Natural killer cell (primary cell): ENCODE data around the gene PRSS58. TPM values are rescaled to one million over a fixed set of nuclear protein-coding genes. Genes with fewer than 3 reads are reported as not detected.

Experiments
- ATAC-seq, 3 donors: fragments of 150-1000 bp in 2 of 3; fragments of 200-7000 bp in 1 of 3; cut with Tn5 transposase; 1 replicate in 1 of 3; 2 replicates in 2 of 3; pipeline ENCODE4 v1.10.0; 2021; ENCODE audit warnings: mild to moderate bottlenecking in 2 of 3, moderate library complexity in 2 of 3
- DNase-seq, 2 donors: peaks; one replicate each; pipeline versions ENCODE4 v3.0.0 to v3.0.0-alpha.2; 2013 to 2021; ENCODE audit warnings: mixed read lengths in 1 of 2
- H3K27ac ChIP-seq: one replicate; pipeline ENCODE4 v1.5.1; 2013; ENCODE audit warnings: mild to moderate bottlenecking, low read length
- H3K27me3 ChIP-seq: one replicate; pipeline ENCODE4 v1.6.1; 2013; ENCODE audit warnings: low read length; ENCODE audit not compliant: control insufficient read depth, insufficient read depth
- H3K36me3 ChIP-seq: one replicate; pipeline ENCODE4 v1.6.1; 2013; ENCODE audit warnings: low read length; ENCODE audit not compliant: control insufficient read depth, insufficient read depth
- H3K4me1 ChIP-seq: one replicate; pipeline ENCODE4 v1.6.1; 2013; ENCODE audit warnings: low read length; ENCODE audit not compliant: control insufficient read depth, insufficient read depth
- H3K4me3 ChIP-seq: one replicate; pipeline ENCODE4 v1.5.1; 2013; ENCODE audit warnings: low read length
- H3K9me3 ChIP-seq: one replicate; pipeline ENCODE4 v1.6.1; 2013; ENCODE audit warnings: low read length; ENCODE audit not compliant: control insufficient read depth, insufficient read depth
- H3K27ac Mint-ChIP-seq, 2 donors: one replicate each; pipeline ENCODE4 v1.8.0; 2022; ENCODE audit warnings: mild to moderate bottlenecking in 2 of 2, mixed read lengths in 2 of 2, moderate library complexity in 1 of 2
- H3K27me3 Mint-ChIP-seq, 2 donors: one replicate each; pipeline ENCODE4 v1.8.0; 2022; ENCODE audit warnings: low read depth in 2 of 2, mixed read lengths in 2 of 2
- H3K36me3 Mint-ChIP-seq: one replicate; pipeline ENCODE4 v1.8.0; 2022; ENCODE audit warnings: mixed read lengths
- H3K4me1 Mint-ChIP-seq, 2 donors: one replicate each; pipeline ENCODE4 v1.8.0; 2022; ENCODE audit warnings: mixed read lengths in 2 of 2
- H3K4me3 Mint-ChIP-seq: one replicate; pipeline ENCODE4 v1.8.0; 2022; ENCODE audit warnings: mild to moderate bottlenecking, moderate library complexity, mixed read lengths
- H3K9me3 Mint-ChIP-seq, 2 donors: one replicate each; pipeline ENCODE4 v1.8.0; 2022; ENCODE audit warnings: mixed read lengths in 2 of 2
- CTCF ChIP-seq: fragments of 200-600 bp; IDR thresholded peaks from one replicate; pipeline ENCODE4 v1.8.0; 2022; ENCODE audit warnings: antibody characterized with exemption
- WGBS: methylation state at CpG from one replicate; pipeline ENCODE4 v1.1.7; 2013; ENCODE audit warnings: missing lambda C conversion rate; ENCODE audit not compliant: insufficient coverage; 5-methylcytosine and 5-hydroxymethylcytosine counted together
- intact Hi-C: fragments of 100-400 bp; cut with micrococcal nuclease; formaldehyde crosslinking; loops from one replicate; pipeline ENCODE4 v1.14.2; 2022
- total RNA-seq, 4 donors: library from RNA; stranded (reverse); fragments of 120-200 nt in 1 of 4; gene quantifications; one replicate each; pipeline versions ENCODE4 v1.2.3 to v1.2.4, GENCODE V29; 2013 to 2022

The PRSS58 gene
- total RNA-seq, 3 donors from 2014 or later (not counting 1 experiment from before 2014, with no cell fraction given): not detected

GRCh38 chr7:142231716-142232115 is 26.1 kb downstream of the PRSS58 start:
- WGBS: 59% methylated on average over 7 of the region's 7 CpGs
- Mint-ChIP-seq H3K4me1 (no peaks in the 10 kb centered on the region), H3K27ac (no peak overlapping the region)

GRCh38 chr7:142228537-142229104 is 29.2 kb downstream of the PRSS58 start:
- intact Hi-C loops: no loop called here
- Mint-ChIP-seq H3K4me3 (no peak overlapping the region), H3K4me1 (no peaks in the 10 kb centered on the region), H3K27me3 (peaks cover 14 to 32% of the 10 kb centered on the region in 2 donors), H3K27ac (no peak overlapping the region), H3K36me3 (no peaks in the 10 kb centered on the region), H3K9me3 (no peaks in the 10 kb centered on the region)
- ATAC-seq (no peak), DNase-seq (no peak)
- no peak for TF ChIP-seq CTCF
- Histone ChIP-seq H3K27ac (no peak overlapping the region), H3K4me3 (no peak overlapping the region), H3K36me3 (no peaks in the 10 kb centered on the region), H3K27me3 (no peaks in the 10 kb centered on the region), H3K4me1 (no peaks in the 10 kb centered on the region), H3K9me3 (no peaks in the 10 kb centered on the region)
- 40% methylated on average over 1 of the region's 1 CpG for WGBS

More at GRCh38 chr7:142231716-142232115, 26.1 kb downstream of the PRSS58 start:
- H3K4me1 ChIP-seq: no peaks in the 10 kb centered on the region
- ATAC-seq (no peak), DNase-seq (no peak)
- H3K27me3 ChIP-seq: no peaks in the 10 kb centered on the region
- no peaks in the 10 kb centered on the region for H3K9me3 ChIP-seq
- H3K36me3 ChIP-seq: no peaks in the 10 kb centered on the region
- TF ChIP-seq CTCF: no peak
- no peak overlapping the region for H3K4me3 ChIP-seq
- no peaks in the 10 kb centered on the region for H3K36me3 Mint-ChIP-seq
- no peak overlapping the region for H3K4me3 Mint-ChIP-seq
- H3K27me3 Mint-ChIP-seq: peaks cover 9 to 45% of the 10 kb centered on the region in 2 donors
- H3K9me3 Mint-ChIP-seq: no peaks in the 10 kb centered on the region
- no peak overlapping the region for H3K27ac ChIP-seq
- intact Hi-C loops: no loop called here

Other genes with a start within 250 kb of the PRSS58 start
- gene MGAM2, start 146.3 kb downstream of the PRSS58 start, total RNA-seq: 1 to 10 TPM in 2 of 3 donors, under 1 TPM in 1; 0.73 to 1.9 (median 1.1) TPM